IMR-90 (cell line): ENCODE results near the gene ALOX12B. TPM values are rescaled to one million over a fixed set of nuclear protein-coding genes. Genes with fewer than 3 reads are reported as not detected.
A peak's percentile ranks its signal among the peaks of the same experiment; 100 is the strongest.

Experiments used
- ATAC-seq: fragments of 200-7000 bp; cut with Tn5 transposase; 2 replicates; pipeline ENCODE4 v1.9.1; 2020; ENCODE audit warnings: low read depth, mild to moderate bottlenecking, moderate library complexity
- BruUV-seq: library from RNA; stranded (reverse); fragments of 400-500 nt; replicated peaks from 2 replicates; lab custom pipeline; 2021; lab: Mats Ljungman, UMichigan
- CTCF ChIA-PET: fragments of 300-600 bp; formaldehyde crosslinking; extraction: SDS; loops from one replicate; lab custom pipeline; 2021; ENCODE audit warnings: antibody characterized with exemption; lab: Yijun Ruan, JAX
- POLR2A ChIA-PET: fragments of 300-600 bp; sonication (Branson Sonifier 250); formaldehyde crosslinking; loops from one replicate; lab custom pipeline; 2022; ENCODE audit warnings: antibody characterized with exemption; ENCODE audit not compliant: unreplicated experiment; lab: Charles Lee
- DNase-seq: peaks from one replicate; pipeline ENCODE4 v3.0.0; 2013
- H2AFZ ChIP-seq: replicated peaks from 2 replicates; pipeline ENCODE3; 2013; ENCODE audit warnings: low read length, mild to moderate bottlenecking; ENCODE audit not compliant: poor library complexity
- H2AK5ac ChIP-seq: 2 replicates; pipeline ENCODE4 v1.6.1; 2013; ENCODE audit warnings: low read depth, low read length, inconsistent platforms
- H2AK9ac ChIP-seq: replicated peaks from 2 replicates; pipeline ENCODE3; 2013; ENCODE audit warnings: mild to moderate bottlenecking, low read depth, low read length, moderate library complexity; ENCODE audit not compliant: poor library complexity
- H2BK120ac ChIP-seq: 2 replicates; pipeline ENCODE4 v1.6.1; 2013; ENCODE audit warnings: low read depth, low read length, inconsistent platforms
- H2BK15ac ChIP-seq: 3 replicates; pipeline ENCODE4 v1.6.1; 2013; ENCODE audit warnings: low read depth, low read length, inconsistent platforms
- H2BK20ac ChIP-seq: 2 replicates; pipeline ENCODE4 v1.6.1; 2013; ENCODE audit warnings: low read depth, mild to moderate bottlenecking, inconsistent platforms, low read length, moderate library complexity
- H2BK5ac ChIP-seq: 2 replicates; pipeline ENCODE4 v1.6.1; 2013; ENCODE audit warnings: mild to moderate bottlenecking, low read depth, low read length, inconsistent platforms; ENCODE audit not compliant: poor library complexity, severe bottlenecking
- H3K14ac ChIP-seq: replicated peaks from 2 replicates; pipeline ENCODE4 v1.6.1; 2013; ENCODE audit warnings: low read depth, low read length, inconsistent platforms
- H3K18ac ChIP-seq: 2 replicates; pipeline ENCODE4 v1.6.1; 2013; ENCODE audit warnings: low read depth, low read length, control low read depth
- H3K23ac ChIP-seq: 2 replicates; pipeline ENCODE4 v1.6.1; 2013; ENCODE audit warnings: low read depth, low read length, inconsistent platforms
- H3K27ac ChIP-seq: 2 replicates; pipeline ENCODE4 v1.5.1; 2013; ENCODE audit warnings: mild to moderate bottlenecking, control low read depth, low read length; ENCODE audit not compliant: insufficient read depth
- H3K27me3 ChIP-seq: 2 replicates; pipeline ENCODE4 v1.6.1; 2013; ENCODE audit warnings: low read length; ENCODE audit not compliant: control insufficient read depth, insufficient read depth
- H3K36me3 ChIP-seq: 2 replicates; pipeline ENCODE4 v1.6.1; 2013; ENCODE audit warnings: low read length, mixed read lengths; ENCODE audit not compliant: control insufficient read depth, insufficient read depth
- H3K4ac ChIP-seq: 2 replicates; pipeline ENCODE4 v1.6.1; 2013; ENCODE audit warnings: low read depth, low read length, inconsistent platforms
- H3K4me1 ChIP-seq: 2 replicates; pipeline ENCODE4 v1.6.1; 2013; ENCODE audit warnings: low read length, mixed read lengths; ENCODE audit not compliant: control insufficient read depth, insufficient read depth
- H3K4me2 ChIP-seq: 2 replicates; pipeline ENCODE4 v1.6.1; 2013; ENCODE audit warnings: low read depth, mild to moderate bottlenecking, control low read depth, low read length, moderate library complexity
- H3K4me3 ChIP-seq: 2 replicates; pipeline ENCODE4 v1.5.1; 2013; ENCODE audit warnings: low read depth, mild to moderate bottlenecking, control low read depth, low read length, moderate library complexity; ENCODE audit not compliant: insufficient read depth
- H3K56ac ChIP-seq: 2 replicates; pipeline ENCODE4 v1.6.1; 2013; ENCODE audit warnings: low read length, inconsistent platforms; ENCODE audit not compliant: insufficient read depth; ENCODE audit errors: extremely low read depth
- H3K79me1 ChIP-seq, 2 experiments: 2 replicates each; pipeline ENCODE4 v1.6.1; 2013; ENCODE audit warnings: low read length in 2 of 2, inconsistent platforms in 1 of 2, low read depth in 1 of 2
- H3K9ac ChIP-seq: 2 replicates; pipeline ENCODE4 v1.6.1; 2013; ENCODE audit warnings: low read depth, low read length, control low read depth
- H3K9me1 ChIP-seq: 2 replicates; pipeline ENCODE4 v1.6.1; 2013; ENCODE audit warnings: low read length, inconsistent platforms; ENCODE audit not compliant: insufficient read depth
- H3K9me3 ChIP-seq: 2 replicates; pipeline ENCODE4 v1.6.1; 2013; ENCODE audit warnings: low read length; ENCODE audit not compliant: control insufficient read depth, insufficient read depth
- H4K20me1 ChIP-seq: 2 replicates; pipeline ENCODE4 v1.6.1; 2013; ENCODE audit warnings: low read length, inconsistent platforms; ENCODE audit not compliant: insufficient read depth
- H4K5ac ChIP-seq: 2 replicates; pipeline ENCODE4 v1.6.1; 2013; ENCODE audit warnings: mild to moderate bottlenecking, low read depth, low read length, control low read depth
- H4K8ac ChIP-seq, 2 experiments: 2 replicates each; pipeline ENCODE4 v1.6.1; 2013; ENCODE audit warnings: low read depth in 2 of 2, low read length in 2 of 2, control low read depth in 1 of 2, inconsistent platforms in 1 of 2
- H4K91ac ChIP-seq: 2 replicates; pipeline ENCODE4 v1.6.1; 2013; ENCODE audit warnings: low read depth, low read length, inconsistent platforms; ENCODE audit not compliant: insufficient read depth
- BHLHE40 ChIP-seq: fragments of 150-350 bp; IDR thresholded peaks from 2 replicates; pipeline ENCODE4 v1.6.1; 2016; ENCODE audit warnings: mild to moderate bottlenecking, low read depth, low read length
- RCOR1 ChIP-seq: IDR thresholded peaks from 2 replicates; pipeline ENCODE4 v1.6.1; 2012; ENCODE audit warnings: mild to moderate bottlenecking, low read length, improper control_type of control experiment; ENCODE audit not compliant: insufficient replicate concordance
- WGBS, 2 experiments: methylation state at CpG; one replicate each; pipeline versions ENCODE4 v1.1.5 to v1.1.7; 2013; ENCODE audit warnings: missing lambda C conversion rate in 2 of 2; ENCODE audit not compliant: insufficient read length in 1 of 2; ENCODE audit errors: extremely low coverage in 2 of 2; 5-methylcytosine and 5-hydroxymethylcytosine counted together
- dilution Hi-C: fragments of 300-500 bp; cut with HindIII; formaldehyde crosslinking; loops from one replicate; pipeline ENCODE4 v1.14.3; 2018; ENCODE audit warnings: low sequenced_read_pairs; ENCODE audit not compliant: unreplicated experiment
- in situ Hi-C: fragments of 300-500 bp; cut with MboI; formaldehyde crosslinking; loops from 3 replicates; pipeline ENCODE4 v1.14.3; 2019; ENCODE audit warnings: low sequenced_read_pairs, inconsistent platforms, mixed read lengths
- intact Hi-C: fragments of 100-400 bp; cut with micrococcal nuclease; formaldehyde crosslinking; loops from 2 replicates; pipeline ENCODE4 v1.10.0; 2022
- polyA plus RNA-seq, 3 experiments: library from polyadenylated mRNA; depleted of rRNA; stranded (reverse); fragments of >200 nt; gene quantifications; 2 replicates each; pipeline ENCODE4 v1.2.3, GENCODE V29; 2012; ENCODE audit warnings: low replicate concordance in 1 of 3
- total RNA-seq: library from RNA; depleted of rRNA; stranded (reverse); fragments of >200 nt; gene quantifications from 2 replicates; pipeline ENCODE4 v1.2.3, GENCODE V29; 2012

The ALOX12B gene
- total and polyA plus RNA-seq, 2 of the 4 experiments (the other 2 are of a cell fraction) = not detected

- peaks cover 1% of the 10 kb centered on the region; the same call in 1 of the 2 replicates for H3K4me1 ChIP-seq
- H2AK9ac ChIP-seq = no peak overlapping the region
- no peaks in the 10 kb centered on the region for H4K20me1 ChIP-seq
- H2AK5ac ChIP-seq = 0 out of 2 replicates have a peak overlapping the region, but pooled peaks have one; percentile 20
- H4K5ac ChIP-seq = no peak overlapping the region
- H3K9me1 ChIP-seq = no peaks in the 10 kb centered on the region
- no TSS peak for BruUV-seq
- TF ChIP-seq RCOR1 = no peak
- peak; percentile 47 for TF ChIP-seq BHLHE40
- H3K27ac ChIP-seq = no peak overlapping the region
- H2BK120ac ChIP-seq = no peak overlapping the region
- no peak for DNase-seq
- H3K23ac ChIP-seq = no peak overlapping the region
- H2BK20ac ChIP-seq = no peak overlapping the region
- no peaks in the 10 kb centered on the region for H3K9me3 ChIP-seq
- ChIA-PET CTCF (no interaction called here), POLR2A (no interaction called here)
- H4K8ac ChIP-seq = no peak overlapping the region
- WGBS, 2 experiments = no CpG with 5 or more reads among the region's 3 CpGs
- no peaks in the 10 kb centered on the region for H3K36me3 ChIP-seq
- no peak overlapping the region for H2BK5ac ChIP-seq
- dilution Hi-C loops (no loop called here), in situ Hi-C loops (no loop called here), intact Hi-C loops (no loop called here)
- H3K14ac ChIP-seq = no peak overlapping the region
- no peak overlapping the region for H2BK15ac ChIP-seq
- no peaks in the 10 kb centered on the region for H3K79me1 ChIP-seq
- no peak overlapping the region for H3K18ac ChIP-seq
- H4K91ac ChIP-seq = no peak overlapping the region
- H3K9ac ChIP-seq = no peak overlapping the region
- H2AFZ ChIP-seq = no peak overlapping the region
- no peak for ATAC-seq
- no peaks in the 10 kb centered on the region for H3K27me3 ChIP-seq
- H3K4me2 ChIP-seq = no peak overlapping the region
- no peak overlapping the region for H3K4ac ChIP-seq
- H3K4me3 ChIP-seq = no peak overlapping the region
- no peak overlapping the region for H3K56ac ChIP-seq
Observed at GRCh38 chr17:8131844-8132441, 44.4 kb upstream of the ALOX12B start.
